HG03175 (cell line): ENCODE data around the gene DYSF.

Experiments used
- ATAC-seq: cut with Tn5 transposase; IDR thresholded peaks from one replicate; pipeline ENCODE4 v1.9.1; 2021; ENCODE audit warnings: mild to moderate bottlenecking, moderate library complexity; ENCODE audit not compliant: unreplicated experiment

Gene DYSF

GRCh38 chr2:71697106-71698004 is 244.0 kb downstream of the DYSF start:
- ATAC-seq, result no peak

GRCh38 chr2:71699428-71699827 is 246.1 kb downstream of the DYSF start:
- ATAC-seq, result no peak

- ATAC-seq, result no peak
Measured at GRCh38 chr2:71700041-71700657, 246.8 kb downstream of the DYSF start.

- ATAC-seq, result no peak
Measured at GRCh38 chr2:71700658-71701397, 247.5 kb downstream of the DYSF start.

GRCh38 chr2:71702071-71702970 is 249.0 kb downstream of the DYSF start:
- ATAC-seq, result no peak

GRCh38 chr2:71702971-71703898 is 249.9 kb downstream of the DYSF start:
- ATAC-seq, result no peak

GRCh38 chr2:71704131-71704561 is 250.8 kb downstream of the DYSF start:
- no peak for ATAC-seq

GRCh38 chr2:71704688-71705087 is 251.3 kb downstream of the DYSF start:
- ATAC-seq, result no peak

- ATAC-seq, result no peak
Measured at GRCh38 chr2:71705171-71705960, 252.0 kb downstream of the DYSF start.

- ATAC-seq, result no peak
Measured at GRCh38 chr2:71706121-71706520, 252.8 kb downstream of the DYSF start.

GRCh38 chr2:71706836-71707235 is 253.5 kb downstream of the DYSF start:
- ATAC-seq, result no peak

- no peak for ATAC-seq
Measured at GRCh38 chr2:71710367-71711132, 257.2 kb downstream of the DYSF start.

GRCh38 chr2:71711133-71711855 is 257.9 kb downstream of the DYSF start:
- ATAC-seq, result no peak

GRCh38 chr2:71712158-71712818 is 258.9 kb downstream of the DYSF start:
- ATAC-seq, result no peak

GRCh38 chr2:71713581-71714580 is 260.5 kb downstream of the DYSF start:
- ATAC-seq, result no peak
